NOMO-1 treated with DMSO at 0.1 percent for 48 hours (cell line): ENCODE data around the gene DDX52.
"Not testable (repeated sequence)": the region's sequence is repeated elsewhere in the genome, so short reads cannot be mapped to it uniquely, and the experiment has no call there.

Experiments used
- DNase-seq: peaks from one replicate; lab custom pipeline; 2025; ENCODE audit not compliant: unreplicated experiment; lab: John Stamatoyannopoulos, UW

DDX52 gene, protein sequence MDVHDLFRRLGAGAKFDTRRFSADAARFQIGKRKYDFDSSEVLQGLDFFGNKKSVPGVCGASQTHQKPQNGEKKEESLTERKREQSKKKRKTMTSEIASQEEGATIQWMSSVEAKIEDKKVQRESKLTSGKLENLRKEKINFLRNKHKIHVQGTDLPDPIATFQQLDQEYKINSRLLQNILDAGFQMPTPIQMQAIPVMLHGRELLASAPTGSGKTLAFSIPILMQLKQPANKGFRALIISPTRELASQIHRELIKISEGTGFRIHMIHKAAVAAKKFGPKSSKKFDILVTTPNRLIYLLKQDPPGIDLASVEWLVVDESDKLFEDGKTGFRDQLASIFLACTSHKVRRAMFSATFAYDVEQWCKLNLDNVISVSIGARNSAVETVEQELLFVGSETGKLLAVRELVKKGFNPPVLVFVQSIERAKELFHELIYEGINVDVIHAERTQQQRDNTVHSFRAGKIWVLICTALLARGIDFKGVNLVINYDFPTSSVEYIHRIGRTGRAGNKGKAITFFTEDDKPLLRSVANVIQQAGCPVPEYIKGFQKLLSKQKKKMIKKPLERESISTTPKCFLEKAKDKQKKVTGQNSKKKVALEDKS

GRCh38 chr17:37643118-37643766 lies at the start of gene DDX52:
DDX52 (minus strand) TSS chr17:37643446; CDS start chr17:37643420, 26 bp downstream.
- DNase-seq, result peak; percentile 89

- no peak for DNase-seq
Observed at GRCh38 chr17:37691807-37692206, 48.6 kb upstream of the DDX52 start.

DNA sequence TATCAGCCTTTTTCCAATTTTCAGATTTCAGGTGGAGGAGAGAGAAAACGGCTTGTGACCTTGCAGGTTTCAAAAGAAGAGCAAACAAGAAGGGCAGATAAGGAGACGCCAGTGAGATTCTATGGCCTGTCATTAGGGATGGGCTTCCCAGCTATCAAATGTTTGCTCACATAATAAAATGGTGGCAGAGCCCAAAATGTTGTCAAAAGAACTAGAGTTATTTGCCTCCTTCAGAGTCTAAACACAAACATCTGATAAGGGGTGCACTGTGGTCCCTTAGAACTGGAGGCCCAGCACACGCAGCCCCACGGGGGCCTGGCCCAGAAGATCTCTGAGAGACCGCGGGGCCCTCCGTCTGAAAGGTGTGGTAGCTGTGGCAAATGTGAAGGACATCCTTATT lies 46.1 kb upstream of the DDX52 start:
- no peak for DNase-seq

GRCh38 chr17:37683454-37683984 lies 40.3 kb upstream of the DDX52 start:
- DNase-seq, result no peak

DNA sequence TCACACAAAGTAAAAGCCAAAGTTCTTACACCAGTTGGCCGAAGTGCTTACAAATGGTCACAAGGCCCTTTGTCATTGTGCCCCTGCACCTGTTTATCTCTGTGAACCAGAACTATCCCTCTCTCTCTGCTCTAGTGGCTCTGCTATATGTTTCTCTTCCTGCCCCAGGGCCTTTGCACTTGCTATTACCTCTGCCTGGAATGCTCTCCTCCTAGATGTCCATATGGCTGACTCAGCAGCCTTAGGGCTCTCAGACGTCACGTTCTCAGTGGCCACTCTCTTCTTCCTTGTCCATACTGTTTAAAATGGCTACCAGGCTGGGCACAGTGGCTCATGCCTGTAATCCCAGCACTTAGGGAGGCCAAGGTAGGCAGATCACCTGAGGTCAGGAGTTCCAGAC lies 38.8 kb upstream of the DDX52 start:
- DNase-seq, result no peak

GRCh38 chr17:37679995-37680394 lies 36.7 kb upstream of the DDX52 start:
- not testable (repeated sequence) for DNase-seq

DNA sequence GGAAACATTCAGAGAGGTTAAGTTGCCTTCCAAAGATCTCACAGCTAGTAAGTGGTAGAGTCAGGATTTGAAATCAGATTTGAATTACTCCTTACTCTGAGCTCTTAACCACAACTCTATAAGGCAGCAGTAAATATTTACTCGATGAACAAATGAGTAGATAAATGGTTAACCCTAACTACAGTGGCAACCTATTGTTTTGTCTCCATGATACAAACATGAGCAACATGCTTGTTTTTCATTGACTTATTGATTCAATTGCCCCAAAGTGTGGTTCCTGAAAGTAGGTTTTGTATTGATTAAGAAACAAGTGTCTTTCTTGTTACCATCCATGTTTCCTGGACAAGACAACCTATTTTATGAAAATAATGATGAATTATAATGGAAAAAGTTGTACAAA lies 34.8 kb upstream of the DDX52 start:
- no peak for DNase-seq

- no peak for DNase-seq
Observed at GRCh38 chr17:37677021-37677420, 33.8 kb upstream of the DDX52 start.

DNA sequence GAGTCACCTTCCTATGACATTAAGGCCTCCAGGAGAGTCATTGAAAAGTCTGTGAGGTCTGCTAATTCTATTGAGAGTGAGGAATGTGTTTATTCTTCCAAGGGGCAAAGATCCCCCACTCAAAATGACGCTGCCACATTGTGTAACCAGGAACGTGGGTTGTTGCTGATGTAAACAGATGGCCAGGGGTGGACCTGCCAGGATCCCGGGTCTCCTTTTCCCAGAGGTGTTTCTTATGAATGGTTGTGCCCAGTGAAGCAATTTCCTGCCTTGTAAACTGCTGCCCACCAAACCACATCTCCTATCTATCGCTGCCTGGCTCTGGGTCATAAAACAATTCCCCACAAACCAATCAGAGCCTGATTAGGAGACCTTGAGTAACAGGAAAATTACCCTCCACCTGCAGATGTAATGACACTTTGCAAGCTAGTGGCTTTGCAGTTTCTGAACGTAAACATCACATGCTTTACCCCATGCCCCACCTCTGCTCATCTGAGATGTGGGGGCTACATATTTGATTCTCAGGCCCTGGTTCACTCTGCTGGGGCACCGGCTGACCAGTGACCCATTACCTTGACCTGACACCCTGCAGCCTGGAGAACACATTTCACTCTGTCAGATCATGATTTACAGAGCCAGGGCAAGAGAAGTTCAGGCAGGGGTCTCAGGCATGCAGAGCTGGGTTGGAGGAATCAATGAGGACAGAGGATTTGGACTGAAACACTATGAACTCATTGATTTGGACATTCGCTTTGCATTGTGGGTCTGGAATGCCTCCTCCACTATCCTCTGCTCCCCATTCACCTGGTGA lies 33.1 kb upstream of the DDX52 start:
- DNase-seq, result peak; percentile 65

DNA sequence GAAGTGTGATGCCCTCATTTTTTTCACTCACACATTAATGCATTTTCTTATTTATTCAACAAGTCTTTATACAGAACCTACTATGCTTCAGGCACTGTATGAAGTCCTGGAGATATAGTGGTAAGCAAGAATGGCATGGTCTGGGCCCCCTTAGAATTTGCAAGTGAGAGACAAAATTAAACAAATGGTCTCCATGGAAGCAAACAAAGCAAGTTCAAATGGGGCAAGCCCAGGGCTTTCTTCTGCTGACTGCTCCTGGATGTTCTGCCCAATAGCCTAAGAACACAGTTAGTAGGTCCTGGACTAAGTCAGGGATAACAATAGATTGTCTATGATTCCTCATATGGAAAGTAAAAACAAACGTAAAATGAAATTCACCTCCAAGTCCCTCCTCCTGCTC lies 31.3 kb upstream of the DDX52 start:
- no peak for DNase-seq

GRCh38 chr17:37673386-37673785 lies 30.1 kb upstream of the DDX52 start:
- DNase-seq, result no peak

DNA sequence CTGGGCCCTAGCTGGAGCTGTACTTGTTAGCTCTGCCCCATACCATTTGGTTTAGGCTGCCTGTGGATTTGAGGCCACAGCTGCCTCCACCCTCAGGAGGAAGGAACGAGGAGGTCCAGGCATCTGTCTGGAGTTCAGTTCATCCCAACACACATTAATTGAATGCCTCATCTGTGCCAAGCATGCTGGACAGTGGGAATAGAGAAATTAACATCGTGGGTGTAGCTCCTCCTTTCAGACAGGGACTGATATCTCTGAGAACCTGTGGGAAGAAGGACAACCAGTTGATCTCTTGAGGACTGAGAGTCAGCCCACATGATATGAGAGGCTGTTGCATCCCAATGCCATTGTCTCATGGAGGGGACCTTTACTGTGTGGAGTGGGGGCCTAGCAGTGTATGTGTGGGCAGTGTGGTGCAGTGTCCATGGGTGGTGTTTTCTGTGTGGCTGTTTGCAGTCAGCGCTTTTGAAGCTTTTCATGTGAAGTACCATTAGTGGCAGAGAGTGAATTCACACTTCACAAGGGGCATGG lies 29.4 kb upstream of the DDX52 start:
- DNase-seq, result no peak

GRCh38 chr17:37671824-37672547 lies 28.7 kb upstream of the DDX52 start:
- DNase-seq, result no peak

GRCh38 chr17:37671028-37671823 lies 28.0 kb upstream of the DDX52 start:
- DNase-seq, result no peak

- no peak for DNase-seq
Observed at GRCh38 chr17:37667039-37667438, 23.8 kb upstream of the DDX52 start.

- no peak for DNase-seq
Observed at GRCh38 chr17:37664214-37664613, 21.0 kb upstream of the DDX52 start.

DNA sequence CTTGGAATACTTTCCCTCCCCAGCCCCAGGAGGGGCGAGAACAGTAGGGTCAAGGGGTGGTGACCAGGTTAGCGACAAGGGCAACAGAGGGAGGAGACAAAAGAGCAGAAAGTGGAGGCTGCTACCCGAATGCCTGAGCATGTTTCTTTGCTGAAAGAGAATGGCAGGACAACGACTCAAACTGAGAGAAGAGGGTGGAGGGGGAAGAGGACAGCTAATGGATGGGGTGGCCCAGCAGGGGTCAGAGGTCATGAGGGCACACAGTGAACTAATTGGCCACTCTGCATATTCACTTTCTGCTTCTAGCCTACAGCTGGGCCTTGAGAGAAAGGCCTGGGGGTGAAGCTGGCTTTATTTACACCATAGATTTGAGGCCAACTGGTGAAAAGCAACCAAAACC lies 19.1 kb upstream of the DDX52 start:
- no peak for DNase-seq

- peak; percentile 22 for DNase-seq
Observed at GRCh38 chr17:37661400-37662014, 18.3 kb upstream of the DDX52 start.

GRCh38 chr17:37659925-37660324 lies 16.7 kb upstream of the DDX52 start:
- DNase-seq, result no peak
